ENCODE data around the gene HOMER3.

DNA sequence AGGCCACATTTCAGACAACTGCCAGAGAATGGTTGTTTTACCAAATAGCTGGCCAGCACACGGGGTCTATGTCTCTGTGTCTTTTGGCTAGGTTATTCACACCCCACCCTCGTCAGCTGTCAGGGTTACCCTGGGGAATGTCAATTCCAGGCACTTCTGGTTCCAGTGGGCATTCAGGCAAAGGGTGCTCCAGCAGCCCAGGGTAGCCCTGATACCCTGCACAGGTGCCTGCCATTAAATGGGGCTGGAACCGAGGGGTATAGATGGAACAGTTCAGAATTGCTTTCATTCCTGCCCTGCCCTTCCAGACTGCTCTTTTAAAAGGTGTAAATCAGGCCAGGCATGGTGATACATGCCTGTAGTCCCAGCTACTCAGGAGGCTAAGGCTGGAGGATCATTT lies 43.2 kb upstream of the HOMER3 start:
- TF ChIP-seq CTCF (IDR thresholded peaks at IDR 0.05), result no peak
- no peak for TF ChIP-seq POLR2A (IDR thresholded peaks at IDR 0.05)
